ENCODE measurements around the gene DOC2B. TPM values are rescaled to one million over a fixed set of nuclear protein-coding genes. Genes with fewer than 3 reads are reported as not detected.

DOC2B gene
- total and polyA plus RNA-seq, 2 experiments from 2014 or later = 0.42 to 3.8 TPM

DNA sequence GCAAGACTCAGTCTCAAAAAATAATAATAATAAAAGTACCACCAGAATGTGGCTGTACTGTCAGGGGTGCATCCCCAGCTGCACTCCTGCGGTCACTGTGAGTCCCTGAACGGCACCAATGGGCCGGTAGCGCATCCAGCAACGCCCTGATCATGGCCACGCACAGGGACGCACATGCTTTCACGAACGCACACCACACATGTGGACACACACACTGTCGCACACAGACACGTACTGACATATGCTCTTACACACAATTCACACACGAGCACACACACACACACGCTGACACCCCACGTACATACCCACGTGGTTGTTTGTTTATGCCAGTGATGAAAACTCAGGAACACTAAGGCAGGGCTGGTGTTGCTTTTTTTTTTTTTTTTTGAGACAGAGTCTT lies 21.8 kb downstream of the DOC2B start (continued):
- TF ChIP-seq, protein P1, sequence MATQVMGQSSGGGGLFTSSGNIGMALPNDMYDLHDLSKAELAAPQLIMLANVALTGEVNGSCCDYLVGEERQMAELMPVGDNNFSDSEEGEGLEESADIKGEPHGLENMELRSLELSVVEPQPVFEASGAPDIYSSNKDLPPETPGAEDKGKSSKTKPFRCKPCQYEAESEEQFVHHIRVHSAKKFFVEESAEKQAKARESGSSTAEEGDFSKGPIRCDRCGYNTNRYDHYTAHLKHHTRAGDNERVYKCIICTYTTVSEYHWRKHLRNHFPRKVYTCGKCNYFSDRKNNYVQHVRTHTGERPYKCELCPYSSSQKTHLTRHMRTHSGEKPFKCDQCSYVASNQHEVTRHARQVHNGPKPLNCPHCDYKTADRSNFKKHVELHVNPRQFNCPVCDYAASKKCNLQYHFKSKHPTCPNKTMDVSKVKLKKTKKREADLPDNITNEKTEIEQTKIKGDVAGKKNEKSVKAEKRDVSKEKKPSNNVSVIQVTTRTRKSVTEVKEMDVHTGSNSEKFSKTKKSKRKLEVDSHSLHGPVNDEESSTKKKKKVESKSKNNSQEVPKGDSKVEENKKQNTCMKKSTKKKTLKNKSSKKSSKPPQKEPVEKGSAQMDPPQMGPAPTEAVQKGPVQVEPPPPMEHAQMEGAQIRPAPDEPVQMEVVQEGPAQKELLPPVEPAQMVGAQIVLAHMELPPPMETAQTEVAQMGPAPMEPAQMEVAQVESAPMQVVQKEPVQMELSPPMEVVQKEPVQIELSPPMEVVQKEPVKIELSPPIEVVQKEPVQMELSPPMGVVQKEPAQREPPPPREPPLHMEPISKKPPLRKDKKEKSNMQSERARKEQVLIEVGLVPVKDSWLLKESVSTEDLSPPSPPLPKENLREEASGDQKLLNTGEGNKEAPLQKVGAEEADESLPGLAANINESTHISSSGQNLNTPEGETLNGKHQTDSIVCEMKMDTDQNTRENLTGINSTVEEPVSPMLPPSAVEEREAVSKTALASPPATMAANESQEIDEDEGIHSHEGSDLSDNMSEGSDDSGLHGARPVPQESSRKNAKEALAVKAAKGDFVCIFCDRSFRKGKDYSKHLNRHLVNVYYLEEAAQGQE (IDR thresholded peaks at IDR 0.05; ENCODE audit: unreplicated experiment) = no peak
- TF ChIP-seq STAT1 (IDR thresholded peaks at IDR 0.05; ENCODE audit: unreplicated experiment) = no peak
- no peak for TF ChIP-seq NANOG (IDR thresholded peaks at IDR 0.05; ENCODE audit: borderline replicate concordance)
- TF ChIP-seq ZNF114 (CRISPR knock-in tag; IDR thresholded peaks at IDR 0.05) = no peak

DNA sequence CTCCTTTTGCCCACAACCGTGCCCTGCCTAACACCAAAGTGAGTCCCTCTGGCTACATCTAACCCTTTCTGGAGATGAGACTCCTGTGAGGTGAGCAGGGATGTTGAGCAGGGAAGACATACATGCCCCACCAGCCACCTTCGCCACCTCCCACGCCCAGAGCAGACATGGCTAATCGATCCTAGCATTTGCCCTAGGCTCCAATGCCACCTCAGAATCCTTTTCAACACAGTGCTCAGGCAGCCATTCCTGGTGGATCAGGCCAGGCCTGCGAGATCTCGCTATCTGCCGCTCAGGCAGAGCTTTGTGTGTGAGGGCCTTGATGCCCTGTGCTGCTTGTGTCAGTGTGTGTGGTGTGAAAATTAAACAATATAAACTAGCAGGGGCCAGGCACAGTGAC lies 23.1 kb downstream of the DOC2B start:
- DNase-seq (ENCODE audit: low spot score) (no peak), ATAC-seq (no peak)
- no peaks in the 10 kb centered on the region for H3K27me3 ChIP-seq (ENCODE audit: insufficient read depth)
- no peaks in the 10 kb centered on the region for H3K79me2 ChIP-seq (replicated peaks; ENCODE audit: insufficient read depth)
- Mint-ChIP-seq H3K27ac (no peak overlapping the region), H3K4me1 (no peaks in the 10 kb centered on the region), H3K27me3 (ENCODE audit: insufficient read depth, low read depth, poor library complexity) (peaks cover 3% of the 10 kb centered on the region), H3K9me3 (no peaks in the 10 kb centered on the region), H3K36me3 (ENCODE audit: low read depth) (no peaks in the 10 kb centered on the region; the same call in 2 of the 3 replicates), H3K4me3 (no peak overlapping the region)
- no peaks in the 10 kb centered on the region for H3K9me2 ChIP-seq (ENCODE audit: insufficient read depth)
- H3K36me3 ChIP-seq (ENCODE audit: insufficient read depth) = no peaks in the 10 kb centered on the region
- H3F3A ChIP-seq (replicated peaks; ENCODE audit: low read depth) = no peaks in the 10 kb centered on the region
- no peaks in the 10 kb centered on the region for H3K4me1 ChIP-seq (ENCODE audit: insufficient read depth)
- no peak overlapping the region for H3K4me3 ChIP-seq
- H4K20me1 ChIP-seq (replicated peaks; ENCODE audit: insufficient read depth) = no peaks in the 10 kb centered on the region
- no peak overlapping the region for H3K4me2 ChIP-seq
- no peak overlapping the region for H3K27ac ChIP-seq (ENCODE audit: low read depth)
- H2AFZ ChIP-seq = no peak overlapping the region
- TF ChIP-seq ZNF114 (CRISPR knock-in tag; IDR thresholded peaks at IDR 0.05) (no peak), STAT1 (IDR thresholded peaks at IDR 0.05; ENCODE audit: unreplicated experiment) (no peak), JUNB (IDR thresholded peaks at IDR 0.05; ENCODE audit: unreplicated experiment) (no peak), EZH2phosphoT487 (IDR thresholded peaks at IDR 0.05; ENCODE audit: unreplicated experiment) (no peak), ZNF331 (CRISPR knock-in tag; IDR thresholded peaks at IDR 0.05; ENCODE audit: low read depth) (no peak), NANOG (IDR thresholded peaks at IDR 0.05; ENCODE audit: borderline replicate concordance) (no peak), EZH2 (IDR thresholded peaks at IDR 0.05; ENCODE audit: low read depth, unreplicated experiment) (no peak)
- TF ChIP-seq, protein P2, sequence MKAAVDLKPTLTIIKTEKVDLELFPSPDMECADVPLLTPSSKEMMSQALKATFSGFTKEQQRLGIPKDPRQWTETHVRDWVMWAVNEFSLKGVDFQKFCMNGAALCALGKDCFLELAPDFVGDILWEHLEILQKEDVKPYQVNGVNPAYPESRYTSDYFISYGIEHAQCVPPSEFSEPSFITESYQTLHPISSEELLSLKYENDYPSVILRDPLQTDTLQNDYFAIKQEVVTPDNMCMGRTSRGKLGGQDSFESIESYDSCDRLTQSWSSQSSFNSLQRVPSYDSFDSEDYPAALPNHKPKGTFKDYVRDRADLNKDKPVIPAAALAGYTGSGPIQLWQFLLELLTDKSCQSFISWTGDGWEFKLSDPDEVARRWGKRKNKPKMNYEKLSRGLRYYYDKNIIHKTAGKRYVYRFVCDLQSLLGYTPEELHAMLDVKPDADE (IDR thresholded peaks at IDR 0.05) = no peak
- TF ChIP-seq, protein P1 (IDR thresholded peaks at IDR 0.05; ENCODE audit: unreplicated experiment) = no peak
- TF ChIP-seq, protein P3, sequence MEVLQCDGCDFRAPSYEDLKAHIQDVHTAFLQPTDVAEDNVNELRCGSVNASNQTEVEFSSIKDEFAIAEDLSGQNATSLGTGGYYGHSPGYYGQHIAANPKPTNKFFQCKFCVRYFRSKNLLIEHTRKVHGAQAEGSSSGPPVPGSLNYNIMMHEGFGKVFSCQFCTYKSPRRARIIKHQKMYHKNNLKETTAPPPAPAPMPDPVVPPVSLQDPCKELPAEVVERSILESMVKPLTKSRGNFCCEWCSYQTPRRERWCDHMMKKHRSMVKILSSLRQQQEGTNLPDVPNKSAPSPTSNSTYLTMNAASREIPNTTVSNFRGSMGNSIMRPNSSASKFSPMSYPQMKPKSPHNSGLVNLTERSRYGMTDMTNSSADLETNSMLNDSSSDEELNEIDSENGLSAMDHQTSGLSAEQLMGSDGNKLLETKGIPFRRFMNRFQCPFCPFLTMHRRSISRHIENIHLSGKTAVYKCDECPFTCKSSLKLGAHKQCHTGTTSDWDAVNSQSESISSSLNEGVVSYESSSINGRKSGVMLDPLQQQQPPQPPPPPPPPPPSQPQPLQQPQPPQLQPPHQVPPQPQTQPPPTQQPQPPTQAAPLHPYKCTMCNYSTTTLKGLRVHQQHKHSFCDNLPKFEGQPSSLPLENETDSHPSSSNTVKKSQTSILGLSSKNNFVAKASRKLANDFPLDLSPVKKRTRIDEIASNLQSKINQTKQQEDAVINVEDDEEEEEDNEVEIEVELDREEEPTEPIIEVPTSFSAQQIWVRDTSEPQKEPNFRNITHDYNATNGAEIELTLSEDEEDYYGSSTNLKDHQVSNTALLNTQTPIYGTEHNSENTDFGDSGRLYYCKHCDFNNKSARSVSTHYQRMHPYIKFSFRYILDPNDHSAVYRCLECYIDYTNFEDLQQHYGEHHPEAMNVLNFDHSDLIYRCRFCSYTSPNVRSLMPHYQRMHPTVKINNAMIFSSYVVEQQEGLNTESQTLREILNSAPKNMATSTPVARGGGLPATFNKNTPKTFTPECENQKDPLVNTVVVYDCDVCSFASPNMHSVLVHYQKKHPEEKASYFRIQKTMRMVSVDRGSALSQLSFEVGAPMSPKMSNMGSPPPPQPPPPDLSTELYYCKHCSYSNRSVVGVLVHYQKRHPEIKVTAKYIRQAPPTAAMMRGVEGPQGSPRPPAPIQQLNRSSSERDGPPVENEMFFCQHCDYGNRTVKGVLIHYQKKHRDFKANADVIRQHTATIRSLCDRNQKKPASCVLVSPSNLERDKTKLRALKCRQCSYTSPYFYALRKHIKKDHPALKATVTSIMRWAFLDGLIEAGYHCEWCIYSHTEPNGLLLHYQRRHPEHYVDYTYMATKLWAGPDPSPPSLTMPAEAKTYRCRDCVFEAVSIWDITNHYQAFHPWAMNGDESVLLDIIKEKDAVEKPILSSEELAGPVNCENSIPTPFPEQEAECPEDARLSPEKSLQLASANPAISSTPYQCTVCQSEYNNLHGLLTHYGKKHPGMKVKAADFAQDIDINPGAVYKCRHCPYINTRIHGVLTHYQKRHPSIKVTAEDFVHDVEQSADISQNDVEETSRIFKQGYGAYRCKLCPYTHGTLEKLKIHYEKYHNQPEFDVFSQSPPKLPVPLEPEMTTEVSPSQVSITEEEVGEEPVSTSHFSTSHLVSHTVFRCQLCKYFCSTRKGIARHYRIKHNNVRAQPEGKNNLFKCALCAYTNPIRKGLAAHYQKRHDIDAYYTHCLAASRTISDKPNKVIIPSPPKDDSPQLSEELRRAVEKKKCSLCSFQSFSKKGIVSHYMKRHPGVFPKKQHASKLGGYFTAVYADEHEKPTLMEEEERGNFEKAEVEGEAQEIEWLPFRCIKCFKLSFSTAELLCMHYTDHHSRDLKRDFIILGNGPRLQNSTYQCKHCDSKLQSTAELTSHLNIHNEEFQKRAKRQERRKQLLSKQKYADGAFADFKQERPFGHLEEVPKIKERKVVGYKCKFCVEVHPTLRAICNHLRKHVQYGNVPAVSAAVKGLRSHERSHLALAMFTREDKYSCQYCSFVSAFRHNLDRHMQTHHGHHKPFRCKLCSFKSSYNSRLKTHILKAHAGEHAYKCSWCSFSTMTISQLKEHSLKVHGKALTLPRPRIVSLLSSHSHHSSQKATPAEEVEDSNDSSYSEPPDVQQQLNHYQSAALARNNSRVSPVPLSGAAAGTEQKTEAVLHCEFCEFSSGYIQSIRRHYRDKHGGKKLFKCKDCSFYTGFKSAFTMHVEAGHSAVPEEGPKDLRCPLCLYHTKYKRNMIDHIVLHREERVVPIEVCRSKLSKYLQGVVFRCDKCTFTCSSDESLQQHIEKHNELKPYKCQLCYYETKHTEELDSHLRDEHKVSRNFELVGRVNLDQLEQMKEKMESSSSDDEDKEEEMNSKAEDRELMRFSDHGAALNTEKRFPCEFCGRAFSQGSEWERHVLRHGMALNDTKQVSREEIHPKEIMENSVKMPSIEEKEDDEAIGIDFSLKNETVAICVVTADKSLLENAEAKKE (CRISPR knock-in tag; IDR thresholded peaks at IDR 0.05) = no peak

All from GM23338 (cell line).